ENCODE data around the gene DUSP12.

GRCh38 chr1:161768461-161768860, 18.9 kb downstream of the DUSP12 start:
- TF ChIP-seq YY1 (IDR thresholded peaks at IDR 0.05; ENCODE audit: insufficient read depth, insufficient read length) (no peak), ZNF274 (IDR thresholded peaks at IDR 0.05; ENCODE audit: low read depth, low read length) (no peak), SUZ12 (IDR thresholded peaks at IDR 0.05; ENCODE audit: extremely low read depth, insufficient read depth, insufficient read length) (no peak)

All from NT2/D1 (cell line).